ENCODE measurements around the gene DNAL4.

Gene DNAL4

GRCh38 chr22:38793721-38794466, at the start of gene DNAL4:
Gene DNAL4, minus strand, starts transcription at chr22:38794143. Its CDS starts 11,412 bp downstream, at chr22:38782731.
- peak; percentile 98 for FAIRE-seq

- FAIRE-seq, result no peak
Observed at GRCh38 chr22:38843201-38843656, 49.3 kb upstream of the DNAL4 start.

- FAIRE-seq, result no peak
Observed at GRCh38 chr22:38842512-38843200, 48.7 kb upstream of the DNAL4 start.

GRCh38 chr22:38841635-38842034, 47.7 kb upstream of the DNAL4 start:
- no peak for FAIRE-seq

- no peak for FAIRE-seq
Observed at GRCh38 chr22:38841211-38841610, 47.3 kb upstream of the DNAL4 start.

- FAIRE-seq, result no peak
Observed at GRCh38 chr22:38840129-38840528, 46.2 kb upstream of the DNAL4 start.

- FAIRE-seq, result no peak
Observed at GRCh38 chr22:38839686-38840085, 45.7 kb upstream of the DNAL4 start.

- no peak for FAIRE-seq
Observed at GRCh38 chr22:38837414-38837928, 43.5 kb upstream of the DNAL4 start.

GRCh38 chr22:38835888-38836301, 42.0 kb upstream of the DNAL4 start:
- FAIRE-seq, result no peak

- no peak for FAIRE-seq
Observed at GRCh38 chr22:38834991-38835390, 41.0 kb upstream of the DNAL4 start.

- FAIRE-seq, result no peak
Observed at GRCh38 chr22:38834215-38834953, 40.4 kb upstream of the DNAL4 start.

GRCh38 chr22:38833061-38833460, 39.1 kb upstream of the DNAL4 start:
- FAIRE-seq, result no peak

GRCh38 chr22:38832005-38832978, 38.3 kb upstream of the DNAL4 start:
- FAIRE-seq, result no peak

- FAIRE-seq, result no peak
Observed at GRCh38 chr22:38831166-38831945, 37.4 kb upstream of the DNAL4 start.

GRCh38 chr22:38830845-38831108, 36.8 kb upstream of the DNAL4 start:
- FAIRE-seq, result no peak

GRCh38 chr22:38830026-38830844, 36.3 kb upstream of the DNAL4 start:
- no peak for FAIRE-seq

- FAIRE-seq, result no peak
Observed at GRCh38 chr22:38829485-38829884, 35.5 kb upstream of the DNAL4 start.

GRCh38 chr22:38828616-38829205, 34.8 kb upstream of the DNAL4 start:
- no peak for FAIRE-seq

GRCh38 chr22:38828191-38828590, 34.2 kb upstream of the DNAL4 start:
- no peak for FAIRE-seq

GRCh38 chr22:38827510-38827909, 33.6 kb upstream of the DNAL4 start:
- no peak for FAIRE-seq

All from A204.1 (cell line).